CD4-positive, alpha-beta T cell treated with Interleukin-2 at 100 ng/mL for 4 hours (primary cell): ENCODE results near the gene CRELD1.
A peak's percentile ranks its signal among the peaks of the same experiment; 100 is the strongest.

ENCODE experiments used
- DNase-seq: peaks from one replicate; pipeline ENCODE4 v3.0.0-alpha.2; 2020; ENCODE audit warnings: low spot score

CRELD1 gene

GRCh38 chr3:9906480-9906879, 27.2 kb upstream of the CRELD1 start:
- no peak for DNase-seq

GRCh38 chr3:9908286-9908685, 25.3 kb upstream of the CRELD1 start:
- DNase-seq = no peak

GRCh38 chr3:9909221-9910013, 24.2 kb upstream of the CRELD1 start:
- DNase-seq = no peak

GRCh38 chr3:9911863-9912262, 21.8 kb upstream of the CRELD1 start:
- no peak for DNase-seq

GRCh38 chr3:9912294-9912935, 21.2 kb upstream of the CRELD1 start:
- peak; percentile 65 for DNase-seq

GRCh38 chr3:9913601-9914000, 20.0 kb upstream of the CRELD1 start:
- no peak for DNase-seq

GRCh38 chr3:9914011-9914410, 19.6 kb upstream of the CRELD1 start:
- DNase-seq = no peak

- no peak for DNase-seq
These were observed 18.9 kb upstream of the CRELD1 start for GRCh38 chr3:9914559-9915253.

GRCh38 chr3:9915254-9916141, 18.1 kb upstream of the CRELD1 start:
- no peak for DNase-seq

GRCh38 chr3:9916346-9916733, 17.3 kb upstream of the CRELD1 start:
- no peak for DNase-seq

- no peak for DNase-seq
These were observed 16.6 kb upstream of the CRELD1 start, which contains the start of gene IL17RC for GRCh38 chr3:9916734-9917680. IL17RC (plus strand) TSS chr3:9917098; CDS start chr3:9917316, 218 bp downstream.

- no peak for DNase-seq
These were observed 15.8 kb upstream of the CRELD1 start for GRCh38 chr3:9917820-9918219.

GRCh38 chr3:9918261-9919038, 15.2 kb upstream of the CRELD1 start:
- no peak for DNase-seq

GRCh38 chr3:9928158-9928557, 5.5 kb upstream of the CRELD1 start:
- DNase-seq = no peak

GRCh38 chr3:9930804-9931418, 2.7 kb upstream of the CRELD1 start:
- no peak for DNase-seq

GRCh38 chr3:9932535-9932842, 1.1 kb upstream of the CRELD1 start:
- no peak for DNase-seq

GRCh38 chr3:9932843-9933560, 632 bp upstream of the CRELD1 start:
- DNase-seq = peak; percentile 90

- DNase-seq = peak; percentile 32
These were observed 594 bp downstream of the CRELD1 start for GRCh38 chr3:9934235-9934621.

GRCh38 chr3:9934993-9935392, 1.4 kb downstream of the CRELD1 start:
- no peak for DNase-seq
